DOHH2 (cell line): ENCODE measurements around the gene SLC16A6.

Experiments
- EZH2phosphoT487 ChIP-seq: fragments of 200-600 bp; sonication (generic); IDR thresholded peaks from 2 replicates; pipeline ENCODE4 v1.6.1; 2017; ENCODE audit warnings: borderline replicate concordance, mild to moderate bottlenecking, antibody characterized with exemption, low read length, moderate library complexity, mixed read lengths
- TF ChIP-seq, protein P1 (sequence below): fragments of 200-600 bp; sonication (generic); IDR thresholded peaks from one replicate; pipeline ENCODE4 v1.5.1; 2014; ENCODE audit warnings: antibody characterized with exemption, mild to moderate bottlenecking, low read depth, low read length; ENCODE audit not compliant: poor library complexity, severe bottlenecking

DNA sequence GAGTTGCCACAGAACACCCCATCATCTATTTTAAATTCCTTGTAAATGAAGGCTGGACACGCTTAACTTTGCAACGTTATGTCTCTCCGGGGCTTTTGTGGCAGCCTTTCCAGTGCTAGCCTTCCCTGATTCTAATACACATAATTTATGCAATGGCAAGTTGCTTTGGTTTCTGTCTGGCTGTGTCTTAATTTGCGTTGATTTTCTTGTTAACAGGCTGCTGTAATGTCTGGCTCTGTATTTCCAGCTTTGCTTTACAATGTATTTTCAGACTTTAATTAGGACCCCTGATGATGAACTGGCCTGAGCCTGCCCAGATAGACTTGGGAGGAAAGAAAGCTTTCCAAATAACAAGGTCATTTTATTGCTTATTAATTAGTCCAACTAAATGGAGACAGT lies 30.6 kb upstream of the SLC16A6 start:
- TF ChIP-seq, protein P1, sequence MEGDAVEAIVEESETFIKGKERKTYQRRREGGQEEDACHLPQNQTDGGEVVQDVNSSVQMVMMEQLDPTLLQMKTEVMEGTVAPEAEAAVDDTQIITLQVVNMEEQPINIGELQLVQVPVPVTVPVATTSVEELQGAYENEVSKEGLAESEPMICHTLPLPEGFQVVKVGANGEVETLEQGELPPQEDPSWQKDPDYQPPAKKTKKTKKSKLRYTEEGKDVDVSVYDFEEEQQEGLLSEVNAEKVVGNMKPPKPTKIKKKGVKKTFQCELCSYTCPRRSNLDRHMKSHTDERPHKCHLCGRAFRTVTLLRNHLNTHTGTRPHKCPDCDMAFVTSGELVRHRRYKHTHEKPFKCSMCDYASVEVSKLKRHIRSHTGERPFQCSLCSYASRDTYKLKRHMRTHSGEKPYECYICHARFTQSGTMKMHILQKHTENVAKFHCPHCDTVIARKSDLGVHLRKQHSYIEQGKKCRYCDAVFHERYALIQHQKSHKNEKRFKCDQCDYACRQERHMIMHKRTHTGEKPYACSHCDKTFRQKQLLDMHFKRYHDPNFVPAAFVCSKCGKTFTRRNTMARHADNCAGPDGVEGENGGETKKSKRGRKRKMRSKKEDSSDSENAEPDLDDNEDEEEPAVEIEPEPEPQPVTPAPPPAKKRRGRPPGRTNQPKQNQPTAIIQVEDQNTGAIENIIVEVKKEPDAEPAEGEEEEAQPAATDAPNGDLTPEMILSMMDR = no peak
- TF ChIP-seq EZH2phosphoT487 = no peak
